Effector CD8-positive, alpha-beta T cell (primary cell): ENCODE data around the gene HES6.

ENCODE experiments used
- DNase-seq: peaks from one replicate; lab custom pipeline; 2025; lab: John Stamatoyannopoulos, UW

The HES6 gene

DNA sequence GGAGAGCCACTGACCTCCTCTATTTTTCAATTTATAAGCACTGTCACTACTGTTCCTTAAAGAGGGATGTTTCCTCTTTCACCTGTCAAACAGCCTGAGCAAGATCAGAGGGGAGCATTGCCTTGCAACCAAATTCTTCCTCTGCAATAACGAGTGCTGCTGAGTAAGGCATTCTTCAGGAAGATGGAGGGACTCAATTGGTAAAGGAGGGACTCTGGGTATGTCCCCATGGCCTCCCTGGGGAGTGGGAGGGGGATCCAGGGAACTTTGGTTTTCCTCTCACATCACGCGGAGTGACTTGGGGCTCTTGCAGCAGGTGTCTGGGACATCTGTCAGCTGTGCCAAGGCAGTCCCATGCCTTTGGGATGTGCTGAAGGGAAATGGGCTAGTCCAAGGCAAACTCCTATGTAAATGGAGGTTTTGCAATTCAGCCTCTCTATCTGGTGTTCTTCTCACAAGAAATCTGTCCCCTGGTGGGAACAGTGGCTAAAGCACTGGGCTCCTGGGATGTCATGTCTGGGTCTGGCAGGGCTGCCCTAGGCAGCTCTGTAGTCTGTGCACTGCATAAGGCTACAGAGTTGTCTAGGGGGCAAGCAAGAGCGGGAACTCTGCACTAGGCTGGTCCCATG is 14.4 kb upstream of the HES6 start:
- no peak for DNase-seq

GRCh38 chr2:238252766-238253630 is 13.2 kb upstream of the HES6 start:
- DNase-seq: no peak

GRCh38 chr2:238251986-238252385 is 12.1 kb upstream of the HES6 start:
- no peak for DNase-seq

- no peak for DNase-seq
Observed at GRCh38 chr2:238251331-238251730, 11.5 kb upstream of the HES6 start.

DNA sequence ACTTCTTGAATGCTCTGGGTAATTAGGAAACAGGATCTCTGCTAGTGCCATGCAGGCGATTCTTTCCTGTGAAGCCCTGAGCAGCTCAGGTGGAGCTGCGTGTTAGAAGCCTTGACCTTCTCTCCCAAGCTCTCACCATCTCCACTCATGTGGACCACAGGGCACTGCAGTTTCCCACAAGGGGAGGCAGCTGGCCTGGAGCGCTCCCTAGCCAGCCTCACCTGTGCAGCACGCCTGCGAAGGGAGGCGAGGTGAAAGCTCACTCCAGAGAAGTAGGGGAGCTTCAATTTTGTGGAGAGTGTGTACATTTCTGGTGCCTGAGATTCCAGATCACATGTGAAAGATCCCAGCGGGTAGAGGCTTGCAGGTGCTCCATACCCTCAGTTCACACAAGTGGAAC is 11.1 kb upstream of the HES6 start:
- DNase-seq: no peak

DNA sequence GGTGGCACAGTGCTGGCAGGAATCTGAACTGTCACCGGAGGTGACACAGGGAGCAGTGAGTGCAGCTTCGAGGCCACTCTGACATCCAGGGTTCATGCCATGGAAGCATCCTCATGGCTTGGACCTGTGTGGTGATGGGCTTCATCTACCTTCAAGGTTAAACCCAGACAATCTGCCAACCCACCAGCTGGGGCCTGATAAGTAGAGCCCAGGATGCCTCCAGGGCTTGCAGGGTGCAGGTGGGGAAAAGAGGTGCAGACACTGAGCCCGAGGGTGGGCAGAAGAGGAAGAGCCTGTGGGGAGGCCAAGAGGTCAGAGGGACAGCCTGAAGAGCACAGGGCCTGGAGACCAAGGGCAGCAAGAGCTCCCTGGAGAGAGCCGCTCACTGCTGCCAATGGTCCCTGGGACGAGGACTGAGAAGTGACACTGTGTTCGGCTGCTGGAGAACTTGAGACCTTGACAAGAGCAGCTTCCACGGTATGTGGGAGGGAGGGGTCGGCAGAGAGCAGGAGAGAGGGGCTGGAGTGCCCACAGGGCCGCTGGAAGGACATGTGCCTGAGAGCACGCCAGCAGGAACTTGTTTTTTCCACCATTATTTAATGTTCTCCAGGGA is 8.1 kb upstream of the HES6 start:
- DNase-seq: no peak

DNA sequence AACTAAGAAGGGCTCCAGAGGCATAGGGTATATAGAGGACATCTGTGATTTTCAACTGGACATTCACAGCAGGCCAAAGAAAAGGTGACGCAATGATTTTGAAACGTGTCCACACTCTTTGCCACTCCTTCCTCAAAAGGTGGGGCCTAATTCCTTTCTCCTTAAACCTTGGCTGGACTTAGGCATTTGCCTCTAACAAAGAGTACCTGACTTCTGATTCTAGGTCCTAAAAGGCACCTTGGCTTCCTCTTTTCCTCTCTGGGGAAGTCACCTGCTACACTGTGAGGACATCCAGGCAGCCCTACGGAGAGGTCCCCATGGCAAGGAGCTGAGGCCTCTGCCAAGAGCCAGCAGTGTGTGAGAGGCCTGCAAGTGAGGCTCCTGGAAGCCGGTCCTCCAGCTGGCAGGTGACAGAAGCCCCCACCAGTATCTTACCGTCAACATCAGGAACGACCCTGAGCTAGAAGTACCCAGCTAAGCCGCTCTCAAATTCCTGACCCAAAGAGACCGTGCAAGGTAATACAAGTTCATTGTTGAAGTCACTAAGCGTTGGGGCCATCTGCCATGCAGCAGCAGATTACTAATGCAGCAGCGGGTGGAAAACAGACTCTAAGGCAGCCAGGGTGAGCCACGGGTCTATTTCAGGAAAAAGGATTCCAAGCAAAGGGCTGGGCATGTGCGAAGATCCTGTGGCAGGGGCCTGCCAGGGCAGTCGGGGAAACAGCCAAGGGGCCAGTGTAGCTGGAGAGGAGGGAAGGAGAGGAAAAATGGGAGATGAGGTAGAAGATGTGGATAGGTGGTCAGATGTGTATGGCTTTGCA is 7.4 kb upstream of the HES6 start:
- no peak for DNase-seq

DNA sequence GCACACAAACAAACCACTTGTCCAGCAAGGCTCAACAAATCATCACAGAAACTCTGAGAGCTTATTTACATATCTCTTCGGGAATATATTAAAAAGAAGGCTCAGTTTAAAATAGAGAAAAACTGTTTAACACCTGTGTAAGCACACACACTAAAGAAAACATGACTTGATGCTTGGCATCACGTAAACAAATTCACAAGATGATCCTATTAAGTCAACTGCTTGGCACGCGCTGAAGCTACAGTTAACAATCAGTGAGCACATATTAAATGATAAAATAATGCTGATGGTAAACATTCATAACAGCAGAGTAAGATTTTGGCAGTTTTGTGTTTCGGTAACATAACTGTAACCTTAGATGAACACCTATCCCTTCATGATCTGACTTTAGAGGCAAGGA is 4.3 kb upstream of the HES6 start:
- DNase-seq: no peak

DNA sequence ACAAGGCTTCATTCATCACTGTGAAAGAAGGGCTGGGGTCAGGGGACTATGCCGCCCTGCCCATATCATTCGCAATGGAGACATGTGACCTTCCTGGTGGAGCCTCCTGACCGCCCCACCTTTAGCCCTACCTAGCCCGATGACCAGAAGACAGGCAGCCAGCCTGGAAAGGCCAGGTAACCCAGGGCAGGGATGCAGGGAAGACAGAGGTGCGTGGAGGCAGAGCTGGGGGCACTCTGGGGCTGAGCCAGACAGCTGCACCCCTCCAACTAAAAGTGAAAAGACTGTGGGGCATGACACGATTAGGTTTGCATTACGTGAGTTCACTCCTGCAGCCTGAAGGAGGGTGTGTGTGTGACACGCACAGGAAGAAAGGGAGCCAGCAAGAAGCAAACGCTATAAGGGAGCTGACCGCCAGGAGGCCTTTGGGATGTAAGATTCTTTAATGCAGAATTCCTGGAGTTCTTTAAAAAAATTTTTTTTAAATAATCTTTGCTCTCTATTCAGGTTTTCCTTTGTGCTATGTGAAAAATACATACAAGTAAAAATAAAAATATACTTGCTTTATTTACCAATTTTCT is 3.7 kb upstream of the HES6 start:
- no peak for DNase-seq

GRCh38 chr2:238242731-238243495 is 3.1 kb upstream of the HES6 start:
- no peak for DNase-seq

DNA sequence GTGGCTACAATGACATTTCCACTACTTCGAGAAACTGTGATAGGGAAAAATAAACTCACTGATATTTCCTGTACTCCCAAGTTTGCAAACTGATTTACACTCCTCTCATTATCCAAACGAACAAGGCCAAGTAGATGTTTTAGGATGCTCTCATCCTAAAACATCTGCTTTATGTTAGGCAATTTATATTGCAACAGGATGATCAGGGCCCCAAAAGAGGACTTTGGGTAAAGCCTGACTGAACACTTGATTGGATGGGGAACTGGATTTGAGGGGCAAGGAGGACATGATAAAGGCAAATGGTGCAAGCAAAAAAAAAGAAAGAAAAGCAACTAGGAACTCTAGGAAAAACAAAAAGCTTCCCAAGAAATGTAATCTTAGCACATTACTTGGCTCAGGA is 2.1 kb upstream of the HES6 start:
- DNase-seq: no peak

DNA sequence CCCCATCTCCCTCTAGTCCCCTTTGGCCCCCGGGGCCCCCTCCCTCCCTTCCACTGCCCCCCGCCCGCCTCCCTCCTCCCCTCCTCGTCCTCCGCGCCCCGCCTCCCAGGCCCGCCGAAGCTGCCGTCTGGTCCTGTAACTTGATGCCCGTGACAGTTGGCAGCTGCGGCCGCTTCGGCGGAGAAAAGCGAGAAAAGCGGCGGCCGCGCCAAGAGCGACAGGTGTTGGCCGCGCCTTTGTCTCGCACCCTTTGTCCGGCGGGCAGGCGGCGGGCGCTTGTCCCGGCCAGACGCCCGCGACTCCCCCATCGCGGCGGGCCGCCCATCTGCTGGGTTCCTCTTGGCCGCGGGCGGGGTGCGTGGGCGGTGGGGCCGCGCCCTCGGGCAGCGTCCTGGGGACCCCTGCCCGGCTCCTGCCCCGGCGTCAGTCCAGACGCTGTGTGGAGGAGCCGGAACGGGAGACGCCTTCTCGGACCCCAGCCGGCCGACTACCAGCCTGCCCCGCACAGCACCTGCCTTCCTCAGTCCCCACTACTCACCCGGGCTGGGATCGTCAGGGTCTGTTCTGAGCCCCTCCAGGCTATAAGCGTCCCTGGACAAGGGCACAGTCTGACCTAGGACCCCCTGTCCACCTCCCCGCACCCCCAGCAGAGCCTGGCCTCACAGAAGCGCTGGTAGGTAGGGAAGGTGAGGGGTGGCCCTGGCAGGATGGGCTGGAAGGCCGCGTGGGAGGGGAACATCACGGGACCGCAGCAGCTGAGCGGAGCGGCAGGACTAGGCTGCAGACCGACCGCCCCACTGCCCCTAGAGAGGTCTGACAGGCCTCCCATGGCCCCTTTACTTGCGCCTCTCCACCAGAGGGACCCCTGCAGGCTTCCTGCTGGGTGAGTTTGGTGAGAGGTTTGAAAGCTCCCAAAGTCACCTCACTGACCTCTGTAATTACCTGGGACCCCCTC is 1.2 kb upstream of the HES6 start:
- DNase-seq: no peak

GRCh38 chr2:238239543-238239862 is 335 bp downstream of the HES6 start:
- DNase-seq: peak; percentile 32

GRCh38 chr2:238238766-238239542 is 884 bp downstream of the HES6 start:
- peak; percentile 27 for DNase-seq

- no peak for DNase-seq
Observed at GRCh38 chr2:238238311-238238765, 1.5 kb downstream of the HES6 start.

DNA sequence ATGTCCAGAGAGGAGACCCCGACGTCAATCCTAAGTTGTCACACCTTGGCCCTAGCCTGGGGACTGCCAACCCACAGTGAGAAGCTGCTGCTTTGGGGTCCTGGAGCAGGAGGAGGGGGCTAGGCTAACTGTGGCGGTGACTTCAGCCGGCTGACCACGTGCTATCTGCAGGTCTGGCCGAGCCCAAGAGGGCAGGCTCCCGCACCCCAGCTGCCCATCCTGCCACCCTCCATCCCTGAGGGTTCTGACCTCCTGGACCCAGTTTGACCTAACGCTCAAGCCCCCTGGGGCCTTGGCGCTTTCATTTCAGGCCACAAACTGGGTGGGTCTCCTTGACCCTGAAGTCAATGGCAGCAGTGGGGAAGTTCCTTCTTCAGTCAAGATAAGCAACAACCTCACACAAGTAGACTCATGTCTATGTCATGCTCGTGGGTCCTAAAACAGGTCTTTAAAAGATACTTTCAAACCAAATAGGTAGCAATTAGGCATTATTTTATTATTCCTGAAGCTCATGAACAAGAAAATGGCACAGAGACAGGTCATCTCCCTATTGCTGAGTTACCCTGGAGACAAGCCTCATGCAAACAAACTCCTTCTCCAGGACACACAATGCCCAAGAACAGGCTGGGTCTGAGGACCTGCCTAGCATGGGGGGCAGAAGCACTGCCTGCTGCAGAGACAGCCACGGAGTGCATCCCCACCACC is 2.3 kb downstream of the HES6 start:
- DNase-seq: no peak

DNA sequence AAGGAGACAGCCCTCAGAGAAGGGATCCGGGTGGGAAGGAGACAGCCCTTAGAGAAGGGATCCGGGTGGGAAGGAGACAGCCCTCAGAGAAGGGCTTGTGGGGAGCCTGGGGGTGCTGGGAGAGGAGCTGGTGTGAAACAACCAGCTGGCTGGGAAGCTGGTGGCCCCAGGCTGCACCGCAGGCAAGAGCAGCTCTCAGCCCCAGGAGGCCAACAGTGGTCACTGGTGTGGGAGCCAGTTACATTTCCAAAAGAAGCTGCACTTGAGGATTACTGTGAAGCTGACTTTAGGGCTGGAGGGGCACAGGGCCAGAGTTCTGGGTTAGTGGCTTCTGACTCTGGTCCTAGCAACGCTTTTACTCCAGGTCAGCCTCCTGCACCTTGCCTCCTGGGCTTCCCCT is 3.3 kb downstream of the HES6 start:
- no peak for DNase-seq

DNA sequence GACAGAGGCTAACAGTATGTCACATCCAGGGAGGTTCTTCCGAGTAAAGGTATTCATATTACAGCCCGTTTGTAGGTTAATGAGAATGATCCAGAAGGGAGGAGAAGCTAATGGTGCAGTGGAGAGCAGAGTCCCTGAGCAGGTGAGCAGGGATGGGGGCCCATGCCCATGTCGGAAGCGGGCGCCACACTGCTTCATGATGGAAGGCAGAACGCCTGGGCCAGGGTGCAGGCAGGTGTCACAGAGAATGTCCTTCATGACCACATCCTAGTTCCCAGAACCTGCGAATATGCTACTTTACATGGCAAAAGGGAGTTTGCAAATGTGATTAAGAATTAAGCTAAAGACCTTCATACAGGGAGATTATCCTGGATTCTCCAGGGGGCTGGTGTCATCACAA is 4.0 kb downstream of the HES6 start:
- DNase-seq: no peak

- DNase-seq: no peak
Observed at GRCh38 chr2:238235331-238235732, 4.5 kb downstream of the HES6 start.
